Lower leg skin (tissue), 4 donors: ENCODE measurements around the gene GADL1. TPM values are rescaled to one million over a fixed set of nuclear protein-coding genes. Genes with fewer than 3 reads are reported as not detected.

ENCODE experiments used
- DNase-seq, 2 donors: peaks; one replicate each; pipeline ENCODE4 v3.0.0-alpha.2; 2019; ENCODE audit warnings: low spot score in 2 of 2
- H3K4me3 ChIP-seq: fragments of 200-600 bp; sonication (generic); 2 replicates; pipeline ENCODE4 v1.5.1; 2017; ENCODE audit warnings: mild to moderate bottlenecking, low read depth; ENCODE audit not compliant: poor library complexity, severe bottlenecking
- POLR2A ChIP-seq, 2 donors: fragments of 450-650 bp; IDR thresholded peaks; one replicate each; pipeline ENCODE4 v1.6.1; 2016 to 2017; ENCODE audit warnings: antibody characterized with exemption in 2 of 2, mild to moderate bottlenecking in 1 of 2, moderate library complexity in 1 of 2
- WGBS, 2 donors: methylation state at CpG; one replicate each; pipeline ENCODE4 v1.1.5; 2018; 5-methylcytosine and 5-hydroxymethylcytosine counted together
- intact Hi-C: fragments of 100-400 bp; cut with DNase I; formaldehyde crosslinking; loops from one replicate; pipeline ENCODE4 v1.15.0; 2023; ENCODE audit warnings: low total_unique reads
- total RNA-seq, 4 donors: library from RNA; depleted of rRNA; stranded (reverse); fragments of >200 nt; gene quantifications; one replicate each; pipeline ENCODE4 v1.1.0, GENCODE V29; 2016
- TF ChIP-seq, protein P1 (sequence below), 3 donors: fragments of 450-650 bp; IDR thresholded peaks; one replicate each; pipeline ENCODE4 v1.5.1; 2016; ENCODE audit warnings: antibody characterized with exemption in 3 of 3, mild to moderate bottlenecking in 3 of 3, moderate library complexity in 2 of 3

The GADL1 gene
- total RNA-seq, 4 donors from 2014 or later, result not detected

DNA sequence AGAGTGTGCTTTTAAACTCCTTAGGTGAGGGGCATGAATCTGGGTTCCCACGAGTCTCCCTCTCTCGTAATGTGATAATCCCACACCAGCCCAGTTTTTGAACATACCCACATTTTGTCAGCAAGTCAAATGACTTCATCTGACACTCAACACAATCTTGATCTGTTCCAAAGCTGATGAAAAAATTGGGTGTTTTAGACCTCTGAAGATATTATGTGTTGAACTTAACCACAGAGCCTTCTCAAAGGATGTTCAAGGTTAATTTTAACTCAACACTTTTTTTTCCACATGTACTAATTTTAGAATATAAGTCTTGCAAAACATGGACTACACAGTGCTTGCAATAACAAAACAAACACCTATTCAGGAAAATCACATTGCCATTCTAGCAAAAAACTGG is 164.9 kb downstream of the GADL1 start:
- DNase-seq, result no peak
- intact Hi-C loops, result no loop called here
- 90 to 94% methylated on average over 2 of the region's 2 CpGs for WGBS, 2 donors
- TF ChIP-seq, protein P1, sequence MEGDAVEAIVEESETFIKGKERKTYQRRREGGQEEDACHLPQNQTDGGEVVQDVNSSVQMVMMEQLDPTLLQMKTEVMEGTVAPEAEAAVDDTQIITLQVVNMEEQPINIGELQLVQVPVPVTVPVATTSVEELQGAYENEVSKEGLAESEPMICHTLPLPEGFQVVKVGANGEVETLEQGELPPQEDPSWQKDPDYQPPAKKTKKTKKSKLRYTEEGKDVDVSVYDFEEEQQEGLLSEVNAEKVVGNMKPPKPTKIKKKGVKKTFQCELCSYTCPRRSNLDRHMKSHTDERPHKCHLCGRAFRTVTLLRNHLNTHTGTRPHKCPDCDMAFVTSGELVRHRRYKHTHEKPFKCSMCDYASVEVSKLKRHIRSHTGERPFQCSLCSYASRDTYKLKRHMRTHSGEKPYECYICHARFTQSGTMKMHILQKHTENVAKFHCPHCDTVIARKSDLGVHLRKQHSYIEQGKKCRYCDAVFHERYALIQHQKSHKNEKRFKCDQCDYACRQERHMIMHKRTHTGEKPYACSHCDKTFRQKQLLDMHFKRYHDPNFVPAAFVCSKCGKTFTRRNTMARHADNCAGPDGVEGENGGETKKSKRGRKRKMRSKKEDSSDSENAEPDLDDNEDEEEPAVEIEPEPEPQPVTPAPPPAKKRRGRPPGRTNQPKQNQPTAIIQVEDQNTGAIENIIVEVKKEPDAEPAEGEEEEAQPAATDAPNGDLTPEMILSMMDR (IDR thresholded peaks at IDR 0.05), result no peak
- TF ChIP-seq POLR2A (IDR thresholded peaks at IDR 0.05), result no peak
- no peak overlapping the region for H3K4me3 ChIP-seq

DNA sequence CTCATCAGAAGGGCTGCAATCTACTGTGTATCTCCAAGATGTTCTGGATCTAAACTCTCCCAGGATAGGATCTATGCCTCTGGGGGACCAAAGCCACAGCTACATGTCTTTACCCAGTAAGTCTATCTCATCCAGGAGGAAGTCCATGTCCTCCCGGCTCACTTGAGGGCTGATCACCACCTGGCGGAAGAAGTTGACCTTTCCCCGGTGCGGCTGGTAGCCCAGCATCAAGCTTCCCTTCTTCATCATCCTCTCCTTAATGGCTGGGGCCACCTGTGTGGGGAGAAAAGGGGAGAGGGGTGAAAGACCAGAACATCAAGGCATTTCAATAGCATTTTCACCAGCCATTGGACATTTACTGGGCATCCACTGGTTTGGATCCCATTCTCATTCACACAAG is 166.3 kb downstream of the GADL1 start:
- TF ChIP-seq, protein P1 (IDR thresholded peaks at IDR 0.05), result no peak
- TF ChIP-seq POLR2A (IDR thresholded peaks at IDR 0.05), result no peak
- no peak for DNase-seq
- 83 to 94% methylated on average over 4 of the region's 4 CpGs for whole genome bisulfite sequencing, 2 donors

DNA sequence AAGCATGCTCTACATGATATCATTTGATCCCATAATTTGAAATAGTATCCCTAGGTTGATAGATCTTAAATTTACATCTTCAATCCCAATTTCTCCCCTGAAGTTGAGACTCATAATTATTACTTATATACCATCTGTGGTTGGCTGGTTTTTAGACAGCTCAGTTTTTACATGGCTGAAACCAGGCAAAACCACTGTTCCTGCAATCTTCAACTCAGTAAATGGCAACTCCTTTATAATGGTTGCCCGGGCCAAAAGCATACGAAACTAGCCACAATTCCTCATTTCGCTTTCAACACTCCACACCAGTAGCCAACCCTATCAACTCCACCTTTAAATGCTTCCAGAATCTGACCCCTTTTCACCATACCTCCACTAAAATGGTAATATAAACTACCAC is 169.6 kb downstream of the GADL1 start:
- DNase-seq, result no peak
- TF ChIP-seq, protein P1 (IDR thresholded peaks at IDR 0.05), result no peak
- no peak for TF ChIP-seq POLR2A (IDR thresholded peaks at IDR 0.05)
- intact Hi-C loops, result no loop called here
- WGBS, 2 donors, result 95 to 96% methylated on average over 3 of the region's 3 CpGs
- H3K4me3 ChIP-seq, result no peak overlapping the region

More for the DNA sequence above, 166.3 kb downstream of the GADL1 start:
- intact Hi-C loops, result no loop called here
- H3K4me3 ChIP-seq, result no peak overlapping the region

DNA sequence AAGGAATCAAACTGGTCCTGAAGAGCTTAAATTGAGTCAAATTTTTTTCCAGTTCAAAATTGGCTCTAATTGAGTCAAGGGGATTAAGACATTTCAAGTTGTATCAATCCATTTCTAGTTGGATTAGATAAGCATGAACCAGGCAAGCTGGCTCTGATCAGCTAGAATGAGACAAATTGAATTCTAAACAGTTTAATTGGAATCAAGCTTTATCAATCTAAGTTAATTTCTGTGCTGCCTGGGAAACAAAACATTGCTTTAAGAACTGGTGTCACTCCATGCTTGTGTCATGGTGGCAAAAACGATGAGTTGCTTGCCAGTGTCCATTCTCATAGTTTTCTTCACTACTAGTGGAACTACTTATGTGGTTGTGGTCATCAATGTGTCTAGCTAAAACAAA is 171.2 kb downstream of the GADL1 start:
- intact Hi-C loops, result no loop called here
- 86 to 97% methylated on average over 1 of the region's 1 CpG for WGBS, 2 donors
- no peak for DNase-seq
- no peak overlapping the region for H3K4me3 ChIP-seq
- TF ChIP-seq, protein P1 (IDR thresholded peaks at IDR 0.05), result no peak
- no peak for TF ChIP-seq POLR2A (IDR thresholded peaks at IDR 0.05)

DNA sequence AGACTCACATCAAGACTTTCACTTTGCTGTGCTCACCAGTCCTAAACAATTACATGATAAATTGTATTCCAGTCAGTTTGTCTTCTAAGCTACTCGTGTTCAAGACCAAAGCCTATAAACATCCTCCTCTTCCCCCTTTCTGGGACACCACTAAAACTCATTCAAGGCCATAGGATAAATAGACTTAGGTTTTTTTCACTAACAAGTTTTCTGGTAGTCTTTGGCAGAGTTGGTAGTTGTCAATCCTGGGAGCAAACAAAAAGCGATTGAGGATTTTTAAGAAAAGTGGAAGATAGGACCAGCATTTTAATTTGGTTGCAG is 173.2 kb downstream of the GADL1 start:
- no peak overlapping the region for H3K4me3 ChIP-seq
- intact Hi-C loops, result no loop called here
- 75 to 80% methylated on average over 2 of the region's 2 CpGs for WGBS, 2 donors
- no peak for TF ChIP-seq POLR2A (IDR thresholded peaks at IDR 0.05)
- TF ChIP-seq, protein P1 (IDR thresholded peaks at IDR 0.05), result no peak
- DNase-seq, result no peak

DNA sequence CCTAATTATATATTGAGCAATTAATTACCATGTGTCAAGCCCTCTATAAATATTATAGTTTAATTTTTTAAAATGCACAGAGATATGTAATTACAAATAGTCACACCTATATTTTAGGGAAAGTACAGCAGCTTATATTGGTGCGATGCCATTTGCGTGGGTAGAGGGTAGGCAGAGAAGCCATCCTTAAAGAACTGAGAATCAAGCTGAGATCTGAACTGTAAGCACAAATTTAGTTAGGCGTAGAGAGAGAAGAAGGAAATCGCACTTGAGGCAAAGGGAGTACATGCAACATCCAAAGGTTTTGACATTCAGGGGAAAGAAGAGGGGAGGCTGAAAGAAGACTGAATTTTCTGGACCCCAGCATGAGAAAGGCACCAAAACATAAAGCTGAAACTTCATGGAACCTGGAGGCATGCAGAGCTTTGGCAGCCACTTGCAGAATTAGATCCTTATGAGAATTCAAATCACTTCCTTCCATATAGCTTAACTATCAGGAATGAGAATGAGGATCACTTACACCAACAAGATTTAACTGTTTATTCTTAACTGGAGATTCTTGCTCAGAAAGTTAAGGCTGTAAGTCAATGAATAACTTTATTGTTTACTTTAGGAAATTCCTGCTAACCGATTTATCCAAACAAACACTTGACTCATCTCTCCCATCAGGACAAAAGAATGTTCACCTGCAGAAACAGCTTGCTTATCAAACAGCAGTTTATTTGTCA is 173.7 kb downstream of the GADL1 start:
- 80% methylated on average over 5 of the region's 5 CpGs for WGBS, 2 donors
- no peak for DNase-seq
- intact Hi-C loops, result no loop called here
- TF ChIP-seq, protein P1 (IDR thresholded peaks at IDR 0.05), result no peak
- TF ChIP-seq POLR2A (IDR thresholded peaks at IDR 0.05), result no peak
- H3K4me3 ChIP-seq, result no peak overlapping the region
